ENCODE data around the gene NDFIP1. TPM values are rescaled to one million over a fixed set of nuclear protein-coding genes. Genes with fewer than 3 reads are reported as not detected.

NDFIP1 gene
- total RNA-seq, 1 experiment from 2014 or later = 40.7 TPM

GRCh38 chr5:142170254-142170953 is 61.8 kb downstream of the NDFIP1 start:
- Histone ChIP-seq H2AFZ (no peak overlapping the region), H3K27ac (no peak overlapping the region), H3K9me2 (ENCODE audit: insufficient read depth) (no peaks in the 10 kb centered on the region), H3K9me3 (ENCODE audit: insufficient read depth, low read depth) (no peaks in the 10 kb centered on the region), H3K79me2 (ENCODE audit: low read depth) (no peaks in the 10 kb centered on the region), H3F3A (ENCODE audit: insufficient read depth, low read depth) (peaks cover 13% of the 10 kb centered on the region; the same call in 1 of the 2 replicates), H3K4me2 (no peak overlapping the region), H3K36me3 (ENCODE audit: low read depth) (no peaks in the 10 kb centered on the region), H3K4me1 (replicated peaks; ENCODE audit: insufficient read depth) (peaks cover 29% of the 10 kb centered on the region), H4K20me1 (ENCODE audit: insufficient read depth) (no peaks in the 10 kb centered on the region), H3K4me3 (no peak overlapping the region), H3K27me3 (ENCODE audit: insufficient read depth, low read depth) (no peaks in the 10 kb centered on the region)
- CTCF ChIA-PET = interaction anchor here (0.6 kb wide), 1 partner anchor 1016 kb away, joined by 3 read pairs; no protein-coding TSS in a partner anchor
- BruUV-seq (replicated peaks) = no TSS peak
- no peak for DNase-seq
- no peak for TF ChIP-seq EZH2 (IDR thresholded peaks at IDR 0.05; ENCODE audit: low read depth)
- TF ChIP-seq CTCF (conservative IDR thresholded peaks at IDR 0.05) = no peak
- POLR2A ChIA-PET (ENCODE audit: unreplicated experiment) = no interaction called here
- intact Hi-C loops (cut with micrococcal nuclease; ENCODE audit: unreplicated experiment) = no loop called here

- no peaks in the 10 kb centered on the region for H3K79me2 ChIP-seq (ENCODE audit: low read depth)
- no peak overlapping the region for H3K4me2 ChIP-seq
- ChIA-PET CTCF (interaction anchor here (0.6 kb wide), 1 partner anchor 1015 kb away, joined by 3 read pairs; no protein-coding TSS in a partner anchor), POLR2A (ENCODE audit: unreplicated experiment) (no interaction called here)
- intact Hi-C loops (cut with micrococcal nuclease; ENCODE audit: unreplicated experiment) = no loop called here
- H4K20me1 ChIP-seq (ENCODE audit: insufficient read depth) = no peaks in the 10 kb centered on the region
- no peak overlapping the region for H2AFZ ChIP-seq
- H3K36me3 ChIP-seq (ENCODE audit: low read depth) = no peaks in the 10 kb centered on the region
- H3K27me3 ChIP-seq (ENCODE audit: insufficient read depth, low read depth) = no peaks in the 10 kb centered on the region
- H3K4me1 ChIP-seq (replicated peaks; ENCODE audit: insufficient read depth) = peaks cover 29% of the 10 kb centered on the region
- no peak overlapping the region for H3K4me3 ChIP-seq
- H3K27ac ChIP-seq = no peak overlapping the region
- no peaks in the 10 kb centered on the region for H3K9me2 ChIP-seq (ENCODE audit: insufficient read depth)
- TF ChIP-seq EZH2 (IDR thresholded peaks at IDR 0.05; ENCODE audit: low read depth) (no peak), CTCF (conservative IDR thresholded peaks at IDR 0.05) (no peak; the same call in 1 of the 2 replicates)
- peak in 1 of 2 experiments; percentile 54 for DNase-seq
- H3F3A ChIP-seq (ENCODE audit: insufficient read depth, low read depth) = peaks cover 13% of the 10 kb centered on the region; the same call in 1 of the 2 replicates
- no TSS peak for BruUV-seq (replicated peaks)
- no peaks in the 10 kb centered on the region for H3K9me3 ChIP-seq (ENCODE audit: insufficient read depth, low read depth)
These were observed 62.7 kb downstream of the NDFIP1 start for GRCh38 chr5:142171270-142171669.

DNA sequence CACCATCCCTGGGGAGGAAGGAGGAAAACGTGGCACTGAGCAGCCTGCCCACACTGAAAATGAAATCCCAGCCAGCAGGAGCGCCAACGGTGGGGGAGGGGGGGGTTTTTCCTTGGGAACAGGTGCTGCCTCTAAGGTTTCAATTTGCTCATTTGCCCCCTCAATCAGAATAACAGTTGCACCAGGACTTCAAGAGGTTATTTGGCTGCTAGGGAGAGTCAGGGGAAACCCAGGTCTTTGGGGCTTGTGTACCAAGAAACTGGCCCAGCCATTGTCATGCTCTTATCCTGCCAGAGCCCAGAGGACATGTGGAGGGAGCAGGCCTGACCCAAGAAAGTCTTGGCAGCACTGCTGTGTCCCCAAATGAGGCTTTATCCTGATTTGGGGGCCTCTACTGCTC is 66.5 kb downstream of the NDFIP1 start:
- Histone ChIP-seq H3K27me3 (ENCODE audit: insufficient read depth, low read depth) (no peaks in the 10 kb centered on the region), H3K4me2 (no peak overlapping the region), H3F3A (ENCODE audit: insufficient read depth, low read depth) (peaks cover under 1% of the 10 kb centered on the region; the same call in 1 of the 2 replicates), H2AFZ (no peak overlapping the region), H3K4me3 (no peak overlapping the region), H3K36me3 (ENCODE audit: low read depth) (no peaks in the 10 kb centered on the region), H3K9me3 (ENCODE audit: insufficient read depth, low read depth) (no peaks in the 10 kb centered on the region), H3K4me1 (replicated peaks; ENCODE audit: insufficient read depth) (peaks cover 22% of the 10 kb centered on the region), H3K27ac (no peak overlapping the region), H3K9me2 (ENCODE audit: insufficient read depth) (no peaks in the 10 kb centered on the region), H4K20me1 (ENCODE audit: insufficient read depth) (no peaks in the 10 kb centered on the region), H3K79me2 (ENCODE audit: low read depth) (no peaks in the 10 kb centered on the region)
- POLR2A ChIA-PET (ENCODE audit: unreplicated experiment) = no interaction called here
- intact Hi-C loops (cut with micrococcal nuclease; ENCODE audit: unreplicated experiment) = no loop called here
- CTCF ChIA-PET = no interaction called here
- DNase-seq = no peak
- TF ChIP-seq CTCF (conservative IDR thresholded peaks at IDR 0.05) (no peak), EZH2 (IDR thresholded peaks at IDR 0.05; ENCODE audit: low read depth) (no peak)
- BruUV-seq (replicated peaks) = no TSS peak
